ENCODE measurements around the gene MYO1E.

MYO1E gene

GRCh38 chr15:59205839-59206622 lies 166.6 kb downstream of the MYO1E start:
- Histone ChIP-seq H3K36me3 (ENCODE audit: control insufficient read depth, insufficient read depth, low read length) (no peaks in the 10 kb centered on the region), H3K27me3 (replicated peaks; ENCODE audit: control insufficient read depth, insufficient read depth, low read length, poor library complexity, severe bottlenecking) (no peaks in the 10 kb centered on the region), H3K9me3 (ENCODE audit: control insufficient read depth, low read length) (no peaks in the 10 kb centered on the region), H3K27ac (ENCODE audit: insufficient read depth, low read length, poor library complexity, severe bottlenecking) (no peak overlapping the region), H3K4me3 (ENCODE audit: insufficient read depth, low read depth, low read length, poor library complexity, severe bottlenecking) (no peak overlapping the region), H3K4me1 (ENCODE audit: control insufficient read depth, insufficient read depth, low read length, poor library complexity, severe bottlenecking) (no peaks in the 10 kb centered on the region)
- DNase-seq = no peak

- no peaks in the 10 kb centered on the region for H3K4me1 ChIP-seq (ENCODE audit: control insufficient read depth, insufficient read depth, low read length, poor library complexity, severe bottlenecking)
- H3K9me3 ChIP-seq (ENCODE audit: control insufficient read depth, low read length) = no peaks in the 10 kb centered on the region
- H3K4me3 ChIP-seq (ENCODE audit: insufficient read depth, low read depth, low read length, poor library complexity, severe bottlenecking) = no peak overlapping the region
- H3K27me3 ChIP-seq (replicated peaks; ENCODE audit: control insufficient read depth, insufficient read depth, low read length, poor library complexity, severe bottlenecking) = no peaks in the 10 kb centered on the region
- H3K27ac ChIP-seq (ENCODE audit: insufficient read depth, low read length, poor library complexity, severe bottlenecking) = no peak overlapping the region
- H3K36me3 ChIP-seq (ENCODE audit: control insufficient read depth, insufficient read depth, low read length) = no peaks in the 10 kb centered on the region
- no peak for DNase-seq
These were observed 169.0 kb downstream of the MYO1E start for GRCh38 chr15:59203657-59204056.

DNA sequence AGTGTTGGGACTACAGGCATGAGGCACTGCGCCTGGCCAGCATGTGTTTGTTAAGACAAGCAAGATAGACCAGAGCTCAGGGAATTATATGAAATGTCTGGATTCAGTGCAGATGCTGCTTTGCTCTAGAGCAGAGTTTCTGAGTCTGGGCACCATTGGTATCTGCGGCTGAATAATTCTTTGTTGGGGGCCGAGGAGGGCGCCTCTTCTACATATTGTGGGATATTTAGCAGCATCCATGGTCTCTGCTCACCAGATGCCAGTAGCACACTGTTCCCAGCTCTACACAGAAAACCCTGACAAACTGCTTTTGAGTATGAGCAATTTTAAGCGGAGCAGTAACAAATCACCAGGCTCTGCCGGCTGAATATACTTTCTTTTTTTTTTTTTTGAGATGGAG lies 169.7 kb downstream of the MYO1E start:
- Histone ChIP-seq H3K9me3 (ENCODE audit: control insufficient read depth, low read length) (no peaks in the 10 kb centered on the region), H3K4me1 (ENCODE audit: control insufficient read depth, insufficient read depth, low read length, poor library complexity, severe bottlenecking) (no peaks in the 10 kb centered on the region), H3K36me3 (ENCODE audit: control insufficient read depth, insufficient read depth, low read length) (no peaks in the 10 kb centered on the region), H3K27ac (ENCODE audit: insufficient read depth, low read length, poor library complexity, severe bottlenecking) (no peak overlapping the region), H3K27me3 (replicated peaks; ENCODE audit: control insufficient read depth, insufficient read depth, low read length, poor library complexity, severe bottlenecking) (no peaks in the 10 kb centered on the region), H3K4me3 (ENCODE audit: insufficient read depth, low read depth, low read length, poor library complexity, severe bottlenecking) (no peak overlapping the region)
- no peak for DNase-seq

- DNase-seq = no peak
- no peak overlapping the region for H3K4me3 ChIP-seq (ENCODE audit: insufficient read depth, low read depth, low read length, poor library complexity, severe bottlenecking)
- no peaks in the 10 kb centered on the region for H3K27me3 ChIP-seq (replicated peaks; ENCODE audit: control insufficient read depth, insufficient read depth, low read length, poor library complexity, severe bottlenecking)
- H3K27ac ChIP-seq (ENCODE audit: insufficient read depth, low read length, poor library complexity, severe bottlenecking) = no peak overlapping the region
- H3K36me3 ChIP-seq (ENCODE audit: control insufficient read depth, insufficient read depth, low read length) = no peaks in the 10 kb centered on the region
- no peaks in the 10 kb centered on the region for H3K9me3 ChIP-seq (ENCODE audit: control insufficient read depth, low read length)
- H3K4me1 ChIP-seq (ENCODE audit: control insufficient read depth, insufficient read depth, low read length, poor library complexity, severe bottlenecking) = no peaks in the 10 kb centered on the region
These were observed 172.1 kb downstream of the MYO1E start for GRCh38 chr15:59200560-59200959.

- H3K27ac ChIP-seq (ENCODE audit: insufficient read depth, low read length, poor library complexity, severe bottlenecking) = no peak overlapping the region
- H3K4me1 ChIP-seq (ENCODE audit: control insufficient read depth, insufficient read depth, low read length, poor library complexity, severe bottlenecking) = no peaks in the 10 kb centered on the region
- H3K27me3 ChIP-seq (replicated peaks; ENCODE audit: control insufficient read depth, insufficient read depth, low read length, poor library complexity, severe bottlenecking) = no peaks in the 10 kb centered on the region
- no peak for DNase-seq
- H3K9me3 ChIP-seq (ENCODE audit: control insufficient read depth, low read length) = no peaks in the 10 kb centered on the region
- no peaks in the 10 kb centered on the region for H3K36me3 ChIP-seq (ENCODE audit: control insufficient read depth, insufficient read depth, low read length)
- H3K4me3 ChIP-seq (ENCODE audit: insufficient read depth, low read depth, low read length, poor library complexity, severe bottlenecking) = no peak overlapping the region
These were observed 172.8 kb downstream of the MYO1E start for GRCh38 chr15:59199626-59200465.

- Histone ChIP-seq H3K4me1 (ENCODE audit: control insufficient read depth, insufficient read depth, low read length, poor library complexity, severe bottlenecking) (no peaks in the 10 kb centered on the region), H3K9me3 (ENCODE audit: control insufficient read depth, low read length) (no peaks in the 10 kb centered on the region), H3K27ac (ENCODE audit: insufficient read depth, low read length, poor library complexity, severe bottlenecking) (no peak overlapping the region), H3K4me3 (ENCODE audit: insufficient read depth, low read depth, low read length, poor library complexity, severe bottlenecking) (no peak overlapping the region), H3K36me3 (ENCODE audit: control insufficient read depth, insufficient read depth, low read length) (no peaks in the 10 kb centered on the region), H3K27me3 (replicated peaks; ENCODE audit: control insufficient read depth, insufficient read depth, low read length, poor library complexity, severe bottlenecking) (no peaks in the 10 kb centered on the region)
- DNase-seq = no peak
These were observed 175.2 kb downstream of the MYO1E start for GRCh38 chr15:59197454-59197853.

GRCh38 chr15:59196416-59196815 lies 176.3 kb downstream of the MYO1E start:
- Histone ChIP-seq H3K27me3 (replicated peaks; ENCODE audit: control insufficient read depth, insufficient read depth, low read length, poor library complexity, severe bottlenecking) (peaks cover 1% of the 10 kb centered on the region), H3K36me3 (ENCODE audit: control insufficient read depth, insufficient read depth, low read length) (no peaks in the 10 kb centered on the region), H3K27ac (ENCODE audit: insufficient read depth, low read length, poor library complexity, severe bottlenecking) (no peak overlapping the region), H3K9me3 (ENCODE audit: control insufficient read depth, low read length) (no peaks in the 10 kb centered on the region), H3K4me1 (ENCODE audit: control insufficient read depth, insufficient read depth, low read length, poor library complexity, severe bottlenecking) (no peaks in the 10 kb centered on the region), H3K4me3 (ENCODE audit: insufficient read depth, low read depth, low read length, poor library complexity, severe bottlenecking) (no peak overlapping the region)
- DNase-seq = no peak

- H3K9me3 ChIP-seq (ENCODE audit: control insufficient read depth, low read length) = no peaks in the 10 kb centered on the region
- no peak overlapping the region for H3K4me3 ChIP-seq (ENCODE audit: insufficient read depth, low read depth, low read length, poor library complexity, severe bottlenecking)
- no peak overlapping the region for H3K27ac ChIP-seq (ENCODE audit: insufficient read depth, low read length, poor library complexity, severe bottlenecking)
- peaks cover 3% of the 10 kb centered on the region for H3K27me3 ChIP-seq (replicated peaks; ENCODE audit: control insufficient read depth, insufficient read depth, low read length, poor library complexity, severe bottlenecking)
- H3K4me1 ChIP-seq (ENCODE audit: control insufficient read depth, insufficient read depth, low read length, poor library complexity, severe bottlenecking) = no peaks in the 10 kb centered on the region
- no peak for DNase-seq
- H3K36me3 ChIP-seq (ENCODE audit: control insufficient read depth, insufficient read depth, low read length) = no peaks in the 10 kb centered on the region
These were observed 177.9 kb downstream of the MYO1E start for GRCh38 chr15:59194639-59195325.

DNA sequence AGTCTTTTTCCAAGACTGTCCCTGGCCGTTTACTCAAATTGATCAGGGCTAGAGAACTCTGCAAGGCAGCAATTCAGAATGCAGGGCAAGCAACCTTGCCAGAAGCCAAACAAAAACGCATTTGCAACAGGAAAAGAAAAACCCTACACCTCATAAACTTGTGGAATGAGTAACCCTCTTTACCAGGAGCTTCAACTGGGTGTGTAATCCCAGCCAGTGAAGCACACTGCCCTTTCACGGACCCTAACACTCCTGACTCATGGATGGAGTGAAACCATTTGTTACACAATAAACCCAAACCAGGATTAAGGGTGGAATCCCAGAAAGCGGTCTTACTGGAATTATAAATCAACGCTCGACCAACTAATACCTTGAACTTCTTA lies 180.8 kb downstream of the MYO1E start:
- no peaks in the 10 kb centered on the region for H3K36me3 ChIP-seq (ENCODE audit: control insufficient read depth, insufficient read depth, low read length)
- DNase-seq = no peak
- no peaks in the 10 kb centered on the region for H3K4me1 ChIP-seq (ENCODE audit: control insufficient read depth, insufficient read depth, low read length, poor library complexity, severe bottlenecking)
- peaks cover 3% of the 10 kb centered on the region for H3K27me3 ChIP-seq (replicated peaks; ENCODE audit: control insufficient read depth, insufficient read depth, low read length, poor library complexity, severe bottlenecking)
- H3K4me3 ChIP-seq (ENCODE audit: insufficient read depth, low read depth, low read length, poor library complexity, severe bottlenecking) = no peak overlapping the region
- no peaks in the 10 kb centered on the region for H3K9me3 ChIP-seq (ENCODE audit: control insufficient read depth, low read length)
- H3K27ac ChIP-seq (ENCODE audit: insufficient read depth, low read length, poor library complexity, severe bottlenecking) = no peak overlapping the region

GRCh38 chr15:59190291-59190690 lies 182.4 kb downstream of the MYO1E start:
- DNase-seq = no peak
- no peaks in the 10 kb centered on the region for H3K9me3 ChIP-seq (ENCODE audit: control insufficient read depth, low read length)
- H3K27ac ChIP-seq (ENCODE audit: insufficient read depth, low read length, poor library complexity, severe bottlenecking) = no peak overlapping the region
- H3K4me1 ChIP-seq (ENCODE audit: control insufficient read depth, insufficient read depth, low read length, poor library complexity, severe bottlenecking) = no peaks in the 10 kb centered on the region
- H3K36me3 ChIP-seq (ENCODE audit: control insufficient read depth, insufficient read depth, low read length) = no peaks in the 10 kb centered on the region
- H3K27me3 ChIP-seq (replicated peaks; ENCODE audit: control insufficient read depth, insufficient read depth, low read length, poor library complexity, severe bottlenecking) = peaks cover 3% of the 10 kb centered on the region
- no peak overlapping the region for H3K4me3 ChIP-seq (ENCODE audit: insufficient read depth, low read depth, low read length, poor library complexity, severe bottlenecking)

All from effector memory CD4-positive, alpha-beta T cell (primary cell).